ENCODE data around the gene XRN2. TPM values are rescaled to one million over a fixed set of nuclear protein-coding genes. Genes with fewer than 3 reads are reported as not detected.

Gene XRN2
- polyA plus RNA-seq, 2 of the 4 experiments (the other 2 are of a cell fraction), result 125 to 192 TPM

DNA sequence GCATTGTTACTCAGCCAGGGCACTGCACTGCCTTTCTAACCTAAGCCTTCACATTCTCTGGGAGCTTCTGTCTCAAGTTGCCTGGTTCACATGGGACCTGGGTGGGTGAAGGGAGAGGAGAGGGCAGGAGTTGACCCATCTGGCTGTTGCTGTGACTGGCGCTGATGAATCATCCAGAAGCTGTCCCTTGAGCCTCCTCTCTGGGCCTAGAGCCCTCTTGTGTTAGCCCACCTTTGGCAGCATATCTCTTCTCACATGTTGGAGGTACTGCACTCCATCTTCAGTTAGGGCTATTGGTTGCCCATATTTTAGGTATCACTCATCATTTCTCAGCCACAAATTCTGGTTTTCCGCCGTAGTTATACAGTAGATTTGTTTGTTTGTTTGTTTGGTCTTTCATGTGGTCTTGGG lies 19.8 kb downstream of the XRN2 start:
- FAIRE-seq (no peak), ATAC-seq (peak in 1 of 2 experiments; percentile 27; a peak in 2 of 6 replicates), DNase-seq (ENCODE audit: low read depth in 1 of 2, low spot score in 1 of 2) (no peak)
- H3K27ac ChIP-seq, result no peak overlapping the region
- ChIA-PET POLR2A (interaction anchor here (0.7 kb wide), 1 partner anchor 20 kb away, joined by 4 read pairs; the partner anchor contains the start of gene XRN2), CTCF (interaction anchor here (1.6 to 1.9 kb wide), 2 partner anchors 13 to 88 kb away, joined by 4 to 9 read pairs; no protein-coding TSS in a partner anchor)
- WGBS (ENCODE audit: missing lambda C conversion rate), result 94% methylated on average over 3 of the region's 3 CpGs
- H3K4me3 ChIP-seq, result no peak overlapping the region
- H3K9me3 ChIP-seq, result peaks cover 28% of the 10 kb centered on the region
- TF ChIP-seq, protein P1, sequence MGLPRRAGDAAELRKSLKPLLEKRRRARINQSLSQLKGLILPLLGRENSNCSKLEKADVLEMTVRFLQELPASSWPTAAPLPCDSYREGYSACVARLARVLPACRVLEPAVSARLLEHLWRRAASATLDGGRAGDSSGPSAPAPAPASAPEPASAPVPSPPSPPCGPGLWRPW (IDR thresholded peaks at IDR 0.05), result no peak
- TF ChIP-seq FOXS1 (CRISPR knock-in tag; IDR thresholded peaks at IDR 0.05) (no peak), NR3C1 (IDR thresholded peaks at IDR 0.05) (no peak), NFE2L2 (conservative IDR thresholded peaks at IDR 0.05; ENCODE audit: low read length) (no peak), SMC3 (IDR thresholded peaks at IDR 0.05) (no peak)
- TF ChIP-seq, protein P2, sequence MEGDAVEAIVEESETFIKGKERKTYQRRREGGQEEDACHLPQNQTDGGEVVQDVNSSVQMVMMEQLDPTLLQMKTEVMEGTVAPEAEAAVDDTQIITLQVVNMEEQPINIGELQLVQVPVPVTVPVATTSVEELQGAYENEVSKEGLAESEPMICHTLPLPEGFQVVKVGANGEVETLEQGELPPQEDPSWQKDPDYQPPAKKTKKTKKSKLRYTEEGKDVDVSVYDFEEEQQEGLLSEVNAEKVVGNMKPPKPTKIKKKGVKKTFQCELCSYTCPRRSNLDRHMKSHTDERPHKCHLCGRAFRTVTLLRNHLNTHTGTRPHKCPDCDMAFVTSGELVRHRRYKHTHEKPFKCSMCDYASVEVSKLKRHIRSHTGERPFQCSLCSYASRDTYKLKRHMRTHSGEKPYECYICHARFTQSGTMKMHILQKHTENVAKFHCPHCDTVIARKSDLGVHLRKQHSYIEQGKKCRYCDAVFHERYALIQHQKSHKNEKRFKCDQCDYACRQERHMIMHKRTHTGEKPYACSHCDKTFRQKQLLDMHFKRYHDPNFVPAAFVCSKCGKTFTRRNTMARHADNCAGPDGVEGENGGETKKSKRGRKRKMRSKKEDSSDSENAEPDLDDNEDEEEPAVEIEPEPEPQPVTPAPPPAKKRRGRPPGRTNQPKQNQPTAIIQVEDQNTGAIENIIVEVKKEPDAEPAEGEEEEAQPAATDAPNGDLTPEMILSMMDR (IDR thresholded peaks at IDR 0.05), result no peak
- H3K4me1 ChIP-seq, result peaks cover 21% of the 10 kb centered on the region
- 0 out of 3 replicates have a peak overlapping the region, but pooled peaks have one; percentile 9 for H3K4me2 ChIP-seq

DNA sequence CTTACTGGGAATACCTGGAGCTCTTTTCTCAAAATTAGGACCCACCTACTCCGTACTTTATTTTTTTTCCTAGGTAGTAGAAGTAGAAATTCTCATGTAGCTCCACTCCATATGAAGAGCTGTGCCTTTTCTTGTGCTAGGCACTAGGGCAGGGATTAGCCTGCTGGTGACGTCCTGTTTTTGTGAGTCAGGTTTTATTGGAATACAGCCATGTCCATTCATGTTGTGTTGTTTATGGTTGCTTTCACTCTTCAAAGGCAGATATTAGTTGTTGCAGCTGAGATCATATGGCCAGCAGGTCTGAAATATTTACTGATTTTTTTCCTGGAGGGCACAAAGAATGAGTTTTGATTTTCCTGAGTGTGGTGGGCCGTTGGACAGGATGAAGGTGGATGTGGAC lies 20.5 kb downstream of the XRN2 start:
- no peak for TF ChIP-seq JUN (IDR thresholded peaks at IDR 0.05)
- no peak for TF ChIP-seq CEBPB (IDR thresholded peaks at IDR 0.05)
- no peak for TF ChIP-seq PHF8 (IDR thresholded peaks at IDR 0.05; ENCODE audit: borderline replicate concordance, low read depth)
- no peak for TF ChIP-seq KDM1A (IDR thresholded peaks at IDR 0.05; ENCODE audit: low read depth)
- TF ChIP-seq EHMT2 (IDR thresholded peaks at IDR 0.05; ENCODE audit: low read depth), result no peak
- TF ChIP-seq, protein P2 (IDR thresholded peaks at IDR 0.05), result no peak
- TF ChIP-seq MAFK (IDR thresholded peaks at IDR 0.05; ENCODE audit: partially characterized antibody), result no peak
- TF ChIP-seq MAZ (IDR thresholded peaks at IDR 0.05; ENCODE audit: borderline replicate concordance, low read depth, low read length), result no peak
- no peak for TF ChIP-seq SREBF2 (IDR thresholded peaks at IDR 0.05)
- no peak for TF ChIP-seq TFCP2L1 (CRISPR knock-in tag; IDR thresholded peaks at IDR 0.05)
- no peak for TF ChIP-seq FOSB (CRISPR knock-in tag; IDR thresholded peaks at IDR 0.05)
- TF ChIP-seq, protein P3, sequence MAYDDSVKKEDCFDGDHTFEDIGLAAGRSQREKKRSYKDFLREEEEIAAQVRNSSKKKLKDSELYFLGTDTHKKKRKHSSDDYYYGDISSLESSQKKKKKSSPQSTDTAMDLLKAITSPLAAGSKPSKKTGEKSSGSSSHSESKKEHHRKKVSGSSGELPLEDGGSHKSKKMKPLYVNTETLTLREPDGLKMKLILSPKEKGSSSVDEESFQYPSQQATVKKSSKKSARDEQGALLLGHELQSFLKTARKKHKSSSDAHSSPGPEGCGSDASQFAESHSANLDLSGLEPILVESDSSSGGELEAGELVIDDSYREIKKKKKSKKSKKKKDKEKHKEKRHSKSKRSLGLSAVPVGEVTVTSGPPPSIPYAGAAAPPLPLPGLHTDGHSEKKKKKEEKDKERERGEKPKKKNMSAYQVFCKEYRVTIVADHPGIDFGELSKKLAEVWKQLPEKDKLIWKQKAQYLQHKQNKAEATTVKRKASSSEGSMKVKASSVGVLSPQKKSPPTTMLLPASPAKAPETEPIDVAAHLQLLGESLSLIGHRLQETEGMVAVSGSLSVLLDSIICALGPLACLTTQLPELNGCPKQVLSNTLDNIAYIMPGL (CRISPR knock-in tag; IDR thresholded peaks at IDR 0.05; ENCODE audit: borderline replicate concordance), result no peak
- no peak for TF ChIP-seq RCOR1 (IDR thresholded peaks at IDR 0.05; ENCODE audit: low read depth, low read length)
- no peak for TF ChIP-seq CBX2 (IDR thresholded peaks at IDR 0.05; ENCODE audit: borderline replicate concordance, low read depth)
- TF ChIP-seq, protein P1 (IDR thresholded peaks at IDR 0.05), result no peak
- no peak for TF ChIP-seq TP53 (CRISPR knock-in tag; IDR thresholded peaks at IDR 0.05)
- no peak for TF ChIP-seq NR3C1 (IDR thresholded peaks at IDR 0.05)
- no peak for TF ChIP-seq FOXS1 (CRISPR knock-in tag; IDR thresholded peaks at IDR 0.05)
- ATAC-seq (peak in 1 of 2 experiments; percentile 56; a peak in 2 of 6 replicates), DNase-seq (ENCODE audit: low read depth in 1 of 2, low spot score in 1 of 2) (peak in 1 of 2 experiments; percentile 33), FAIRE-seq (no peak)
- H3K4me1 ChIP-seq, result peaks cover 17% of the 10 kb centered on the region
- peaks cover 28% of the 10 kb centered on the region for H3K9me3 ChIP-seq
- 0 out of 3 replicates have a peak overlapping the region, but pooled peaks have one; percentile 9 for H3K4me2 ChIP-seq
- H3K4me3 ChIP-seq, result no peak overlapping the region
- CTCF ChIA-PET, result interaction anchor here (1.1 to 1.9 kb wide), 4 partner anchors 14 to 464 kb away, joined by 3 to 9 read pairs (median 4); no protein-coding TSS in a partner anchor
- 73% methylated on average over 3 of the region's 3 CpGs for whole genome bisulfite sequencing (ENCODE audit: missing lambda C conversion rate)
- no peak overlapping the region for H3K27ac ChIP-seq
- POLR2A ChIA-PET, result interaction anchor here (0.7 to 2.0 kb wide), 2 partner anchors 20 to 21 kb away, joined by 4 to 14 read pairs; partner anchors contain the start of gene XRN2

Measured in A549 (cell line).